Fibroblast of skin of right quadriceps (primary cell): ENCODE measurements around the gene ARTN.

Source experiments
- DNase-seq: peaks from one replicate; pipeline ENCODE4 v3.0.0-alpha.2; 2013

The ARTN gene

GRCh38 chr1:43930168-43930948, 3.2 kb upstream of the ARTN start:
- no peak for DNase-seq

GRCh38 chr1:43930949-43931275, 2.7 kb upstream of the ARTN start:
- DNase-seq, result no peak

- no peak for DNase-seq
Observed at GRCh38 chr1:43931711-43932660, 1.6 kb upstream of the ARTN start.

GRCh38 chr1:43932786-43933385, 715 bp upstream of the ARTN start:
- DNase-seq, result peak; percentile 64

GRCh38 chr1:43934101-43934985, 742 bp downstream of the ARTN start:
- DNase-seq, result peak; percentile 61

GRCh38 chr1:43934986-43935324, 1.4 kb downstream of the ARTN start:
- no peak for DNase-seq

- no peak for DNase-seq
Observed at GRCh38 chr1:43935711-43936427, 2.3 kb downstream of the ARTN start.

- DNase-seq, result no peak
Observed at GRCh38 chr1:43936431-43937151, 3.0 kb downstream of the ARTN start.

- DNase-seq, result no peak
Observed at GRCh38 chr1:43937179-43937865, 3.7 kb downstream of the ARTN start.

- DNase-seq, result no peak
Observed at GRCh38 chr1:43938383-43938782, 4.8 kb downstream of the ARTN start.

- DNase-seq, result no peak
Observed at GRCh38 chr1:43938892-43939587, 5.4 kb downstream of the ARTN start.

- DNase-seq, result no peak
Observed at GRCh38 chr1:43942411-43942810, 8.8 kb downstream of the ARTN start.

- no peak for DNase-seq
Observed at GRCh38 chr1:43944860-43945259, 11.3 kb downstream of the ARTN start.

GRCh38 chr1:43945674-43946235, 12.2 kb downstream of the ARTN start:
- no peak for DNase-seq

GRCh38 chr1:43946236-43947060, 12.8 kb downstream of the ARTN start, which contains the start of gene IPO13:
Gene IPO13, plus strand, starts transcription at chr1:43946950. Its CDS starts 651 bp downstream, at chr1:43947601.
- peak; percentile 94 for DNase-seq

- DNase-seq, result no peak
Observed at GRCh38 chr1:43947061-43947873, 13.7 kb downstream of the ARTN start.

- no peak for DNase-seq
Observed at GRCh38 chr1:43947874-43948437, 14.4 kb downstream of the ARTN start.
